Heart left ventricle (tissue), 16 donors: ENCODE data around the gene SLC9A9. TPM values are rescaled to one million over a fixed set of nuclear protein-coding genes. Genes with fewer than 3 reads are reported as not detected.
A peak's percentile ranks its signal among the peaks of the same experiment; 100 is the strongest.

Experiments used
- ATAC-seq, 4 donors: fragments of 200-7000 bp; cut with Tn5 transposase; one replicate each; pipeline ENCODE4 v1.9.1; 2020 to 2022; ENCODE audit warnings: moderate library complexity in 4 of 4, mild to moderate bottlenecking in 3 of 4, moderate number of reproducible peaks in 1 of 4
- DNase-seq, 5 donors: peaks; one replicate each; pipeline ENCODE4 v3.0.0-alpha.2; 2020
- H3K27ac ChIP-seq, 12 donors: fragments of 200-600 bp; sonication (generic) in 4 of 12; one replicate each; pipeline versions ENCODE4 v1.5.0 to v1.8.0; 2016 to 2022; ENCODE audit warnings: mild to moderate bottlenecking in 2 of 12
- H3K27me3 ChIP-seq, 9 donors: fragments of 200-600 bp; sonication (generic) in 2 of 9; one replicate each; pipeline versions ENCODE4 v1.5.1 to v1.8.0; 2016 to 2022; ENCODE audit warnings: mild to moderate bottlenecking in 3 of 9
- H3K36me3 ChIP-seq, 9 donors: fragments of 200-600 bp; sonication (generic) in 2 of 9; one replicate each; pipeline versions ENCODE4 v1.5.0 to v1.8.0; 2018 to 2022; ENCODE audit warnings: mild to moderate bottlenecking in 2 of 9
- H3K4me1 ChIP-seq, 12 donors: fragments of 200-600 bp; sonication (generic) in 4 of 12; one replicate each; pipeline versions ENCODE4 v1.5.0 to v1.8.0; 2016 to 2022; ENCODE audit warnings: mild to moderate bottlenecking in 3 of 12
- H3K4me3 ChIP-seq, 12 donors: fragments of 200-600 bp; sonication (generic) in 4 of 12; one replicate each; pipeline versions ENCODE4 v1.5.0 to v1.8.0; 2017 to 2022; ENCODE audit warnings: mild to moderate bottlenecking in 9 of 12, moderate library complexity in 4 of 12
- H3K9me3 ChIP-seq, 12 donors: fragments of 200-600 bp; sonication (generic) in 4 of 12; one replicate each; pipeline versions ENCODE4 v1.5.0 to v1.8.0; 2016 to 2022; ENCODE audit warnings: mild to moderate bottlenecking in 1 of 12
- CTCF ChIP-seq, 12 donors: fragments of 200-600 bp; sonication (generic) in 4 of 12; IDR thresholded peaks; one replicate each; pipeline versions ENCODE4 v1.5.0 to v1.8.0; 2018 to 2022; ENCODE audit warnings: antibody characterized with exemption in 12 of 12, mild to moderate bottlenecking in 5 of 12
- POLR2A ChIP-seq, 2 donors: fragments of 450-650 bp; IDR thresholded peaks; one replicate each; pipeline ENCODE4 v1.6.1; 2017; ENCODE audit warnings: antibody characterized with exemption in 2 of 2, mild to moderate bottlenecking in 2 of 2, moderate library complexity in 2 of 2
- WGBS, 4 donors: extraction: QIAGEN DNeasy Blood & Tissue Kit in 2 of 4; methylation state at CpG; one replicate each; pipeline versions ENCODE4 v1.1.5 to v1.1.7; 2013 to 2018; 5-methylcytosine and 5-hydroxymethylcytosine counted together
- intact Hi-C, 10 donors: fragments of 100-400 bp; cut with DNase I; formaldehyde crosslinking; loops; one replicate each; pipeline versions ENCODE4 v1.11.1 to v1.14.2; 2022
- polyA plus RNA-seq, 2 donors: library from polyadenylated mRNA; stranded (reverse); fragments of 200-250 nt; gene quantifications; one replicate each; pipeline ENCODE4 v1.2.3, GENCODE V29; 2013
- total RNA-seq, 9 donors: library from RNA; depleted of rRNA in 2 of 9; stranded (reverse); fragments of >200 nt in 2 of 9; fragmentation: NEBNext Ultra II Directional in 3 of 9; extraction: Animal tissue kit (Norgen Biotek cat#: 25700) in 3 of 9; gene quantifications; one replicate each; pipeline versions ENCODE4 v1.1.0 to v1.2.4, GENCODE V29; 2016 to 2023
- donor health status: ischemic (EF 13 %, LVEDD 7.1; RV severe dilation, severe dysfunction).
- donor health status: healthy with polysubstance abuse.
- donor health status: DM: no; HTN: yes; CAD: no.
- donor health status: DM: no; HTN: no; CAD: no.
- donor health status: ischemic (EF 25% LVEDD 6.9; RV normal size, moderate dysfunction).
- donor health status: ischemic (EF 25% LVEDD 5.7; RV mildly dilated, moderate dysfunction).
- donor health status: healthy.
- donor health status: DM: yes; HTN: yes; CAD: no.
- donor health status: ischemic (EF 35%, LVEDD 5.7; RV mildly dilated, moderate dysfunction).
- donor health status: nonischemic (EF 11% LVEDD 7.7; RV severe dilation, severe dysfunction).
- donor health status: DM: yes; HTN: yes; CAD: no.
- donor health status: PGD.
- donor health status: ischemic (EF 29% LVEDD 5.4; RV normal size, mild dysfunction).
- donor health status: nonischemic (EF 23%, LVEDD 6.1; RV moderate dilation, normal function).

Gene SLC9A9
- total and polyA plus RNA-seq, 11 donors, result 0.76 to 17.5 (median 3.3) TPM

- peaks cover 0 to 14% (median 0%) of the 10 kb centered on the region in 12 donors for H3K4me1 ChIP-seq
- H3K36me3 ChIP-seq, result peaks cover 0 to 7% (median 0%) of the 10 kb centered on the region in 9 donors
- no peak for DNase-seq
- H3K27ac ChIP-seq, result no peak overlapping the region
- no peak overlapping the region for H3K4me3 ChIP-seq
- intact Hi-C loops, result no loop called here
- no peaks in the 10 kb centered on the region for H3K27me3 ChIP-seq
- 81 to 90% (median 83%) methylated on average over 1 of the region's 1 CpG for WGBS, 4 donors
- peak in 1 of 4 donors; percentile 45 for ATAC-seq
- no peak for TF ChIP-seq POLR2A (IDR thresholded peaks at IDR 0.05)
- no peak for TF ChIP-seq CTCF (IDR thresholded peaks at IDR 0.05)
- no peaks in the 10 kb centered on the region for H3K9me3 ChIP-seq
These were observed 276.7 kb downstream of the SLC9A9 start for GRCh38 chr3:143571548-143571947.

GRCh38 chr3:143567823-143568222 is 280.4 kb downstream of the SLC9A9 start:
- WGBS, 4 donors, result 76 to 83% (median 79%) methylated on average over 2 of the region's 2 CpGs
- H3K4me3 ChIP-seq, result no peak overlapping the region
- TF ChIP-seq POLR2A (IDR thresholded peaks at IDR 0.05) (no peak), CTCF (IDR thresholded peaks at IDR 0.05) (no peak)
- no peak overlapping the region for H3K27ac ChIP-seq
- intact Hi-C loops, result no loop called here
- H3K9me3 ChIP-seq, result no peaks in the 10 kb centered on the region
- DNase-seq, result no peak
- no peak for ATAC-seq
- peaks cover 0 to 7% (median 0%) of the 10 kb centered on the region in 9 donors for H3K36me3 ChIP-seq
- peaks cover 0 to 9% (median 0%) of the 10 kb centered on the region in 12 donors for H3K4me1 ChIP-seq
- no peaks in the 10 kb centered on the region for H3K27me3 ChIP-seq

- H3K9me3 ChIP-seq, result no peaks in the 10 kb centered on the region
- no peak overlapping the region for H3K27ac ChIP-seq
- ATAC-seq, result peak in 2 of 4 donors; percentile 52 to 63
- DNase-seq, result no peak
- peaks cover 0 to 4% (median 0%) of the 10 kb centered on the region in 12 donors for H3K4me1 ChIP-seq
- H3K4me3 ChIP-seq, result no peak overlapping the region
- no peaks in the 10 kb centered on the region for H3K36me3 ChIP-seq
- H3K27me3 ChIP-seq, result no peaks in the 10 kb centered on the region
- intact Hi-C loops, result no loop called here
- no peak for TF ChIP-seq CTCF (IDR thresholded peaks at IDR 0.05)
These were observed 282.3 kb downstream of the SLC9A9 start for GRCh38 chr3:143565951-143566350.

GRCh38 chr3:143563786-143564185 is 284.5 kb downstream of the SLC9A9 start:
- Histone ChIP-seq H3K4me1 (peaks cover 0 to 4% (median 0%) of the 10 kb centered on the region in 12 donors), H3K9me3 (no peaks in the 10 kb centered on the region), H3K27ac (no peak overlapping the region), H3K36me3 (no peaks in the 10 kb centered on the region), H3K4me3 (no peak overlapping the region), H3K27me3 (no peaks in the 10 kb centered on the region)
- no peak for TF ChIP-seq CTCF (IDR thresholded peaks at IDR 0.05)
- TF ChIP-seq POLR2A (IDR thresholded peaks at IDR 0.05), result no peak
- intact Hi-C loops, result no loop called here
- no peak for ATAC-seq
- DNase-seq, result no peak
- WGBS, 4 donors, result 67 to 85% (median 76%) methylated on average over 3 of the region's 3 CpGs
